NCI-H345 (cell line): ENCODE data around the gene TIGIT.
"Not testable (repeated sequence)": the region's sequence is repeated elsewhere in the genome, so short reads cannot be mapped to it uniquely, and the experiment has no call there.

Experiments
- DNase-seq: peaks from one replicate; lab custom pipeline; 2025; lab: John Stamatoyannopoulos, UW

The TIGIT gene

GRCh38 chr3:114293838-114294535 is at the start of gene TIGIT:
Gene TIGIT, plus strand, starts transcription at chr3:114294028. Its CDS starts 34 bp downstream, at chr3:114294062.
- DNase-seq: no peak

- no peak for DNase-seq
Measured at GRCh38 chr3:114252954-114253353, 40.9 kb upstream of the TIGIT start.

- DNase-seq: no peak
Measured at GRCh38 chr3:114253505-114253904, 40.3 kb upstream of the TIGIT start.

GRCh38 chr3:114259566-114259965 is 34.3 kb upstream of the TIGIT start:
- no peak for DNase-seq

GRCh38 chr3:114260152-114260551 is 33.7 kb upstream of the TIGIT start:
- DNase-seq: no peak

GRCh38 chr3:114270019-114270418 is 23.8 kb upstream of the TIGIT start:
- no peak for DNase-seq

- no peak for DNase-seq
Measured at GRCh38 chr3:114272271-114272670, 21.6 kb upstream of the TIGIT start.

GRCh38 chr3:114274929-114275328 is 18.9 kb upstream of the TIGIT start:
- DNase-seq: no peak

- not testable (repeated sequence) for DNase-seq
Measured at GRCh38 chr3:114276856-114277255, 17.0 kb upstream of the TIGIT start.

- no peak for DNase-seq
Measured at GRCh38 chr3:114284644-114285043, 9.2 kb upstream of the TIGIT start.

GRCh38 chr3:114285648-114286230 is 8.1 kb upstream of the TIGIT start:
- no peak for DNase-seq

GRCh38 chr3:114286266-114286665 is 7.6 kb upstream of the TIGIT start:
- DNase-seq: no peak

GRCh38 chr3:114290911-114291901 is 2.6 kb upstream of the TIGIT start:
- DNase-seq: peak; percentile 3

GRCh38 chr3:114294940-114295480 is 1.2 kb downstream of the TIGIT start:
- no peak for DNase-seq

- no peak for DNase-seq
Measured at GRCh38 chr3:114295946-114296345, 2.1 kb downstream of the TIGIT start.

- DNase-seq: no peak
Measured at GRCh38 chr3:114299421-114299820, 5.6 kb downstream of the TIGIT start.

- DNase-seq: no peak
Measured at GRCh38 chr3:114299941-114300624, 6.3 kb downstream of the TIGIT start.

GRCh38 chr3:114307222-114307830 is 13.5 kb downstream of the TIGIT start:
- no peak for DNase-seq

- DNase-seq: no peak
Measured at GRCh38 chr3:114307832-114308231, 14.0 kb downstream of the TIGIT start.

GRCh38 chr3:114308377-114308776 is 14.5 kb downstream of the TIGIT start:
- DNase-seq: no peak

- no peak for DNase-seq
Measured at GRCh38 chr3:114308830-114309229, 15.0 kb downstream of the TIGIT start.
